ENCODE measurements around the gene SERPINB4.

DNA sequence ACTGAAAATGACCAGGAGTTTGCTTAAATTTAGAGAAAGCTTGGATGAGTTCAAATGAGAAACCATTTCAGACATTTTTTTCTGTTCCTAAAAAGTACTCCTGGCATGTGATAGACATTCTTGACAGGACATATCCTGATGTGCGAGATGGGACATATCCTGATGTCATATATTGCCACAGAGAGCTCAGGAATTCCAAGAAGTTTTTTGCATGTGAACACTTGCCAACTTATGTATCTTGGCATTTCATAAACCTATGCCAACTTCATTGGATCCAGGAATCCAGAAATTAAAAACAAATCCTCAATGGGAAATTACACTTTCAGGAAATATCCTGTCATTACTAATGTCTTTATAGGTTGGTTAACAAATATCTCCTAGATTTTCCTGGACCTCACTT is 20.5 kb upstream of the SERPINB4 start:
- TF ChIP-seq, protein P1, sequence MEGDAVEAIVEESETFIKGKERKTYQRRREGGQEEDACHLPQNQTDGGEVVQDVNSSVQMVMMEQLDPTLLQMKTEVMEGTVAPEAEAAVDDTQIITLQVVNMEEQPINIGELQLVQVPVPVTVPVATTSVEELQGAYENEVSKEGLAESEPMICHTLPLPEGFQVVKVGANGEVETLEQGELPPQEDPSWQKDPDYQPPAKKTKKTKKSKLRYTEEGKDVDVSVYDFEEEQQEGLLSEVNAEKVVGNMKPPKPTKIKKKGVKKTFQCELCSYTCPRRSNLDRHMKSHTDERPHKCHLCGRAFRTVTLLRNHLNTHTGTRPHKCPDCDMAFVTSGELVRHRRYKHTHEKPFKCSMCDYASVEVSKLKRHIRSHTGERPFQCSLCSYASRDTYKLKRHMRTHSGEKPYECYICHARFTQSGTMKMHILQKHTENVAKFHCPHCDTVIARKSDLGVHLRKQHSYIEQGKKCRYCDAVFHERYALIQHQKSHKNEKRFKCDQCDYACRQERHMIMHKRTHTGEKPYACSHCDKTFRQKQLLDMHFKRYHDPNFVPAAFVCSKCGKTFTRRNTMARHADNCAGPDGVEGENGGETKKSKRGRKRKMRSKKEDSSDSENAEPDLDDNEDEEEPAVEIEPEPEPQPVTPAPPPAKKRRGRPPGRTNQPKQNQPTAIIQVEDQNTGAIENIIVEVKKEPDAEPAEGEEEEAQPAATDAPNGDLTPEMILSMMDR (IDR thresholded peaks at IDR 0.05): no peak
- TF ChIP-seq POLR2A (IDR thresholded peaks at IDR 0.05): no peak
